Measurements from ENCODE around the gene RPGRIP1L.

The RPGRIP1L gene
- total RNA-seq, result 0.62 to 9.4 (median 4.1) reads per million in 17 experiments

DNA sequence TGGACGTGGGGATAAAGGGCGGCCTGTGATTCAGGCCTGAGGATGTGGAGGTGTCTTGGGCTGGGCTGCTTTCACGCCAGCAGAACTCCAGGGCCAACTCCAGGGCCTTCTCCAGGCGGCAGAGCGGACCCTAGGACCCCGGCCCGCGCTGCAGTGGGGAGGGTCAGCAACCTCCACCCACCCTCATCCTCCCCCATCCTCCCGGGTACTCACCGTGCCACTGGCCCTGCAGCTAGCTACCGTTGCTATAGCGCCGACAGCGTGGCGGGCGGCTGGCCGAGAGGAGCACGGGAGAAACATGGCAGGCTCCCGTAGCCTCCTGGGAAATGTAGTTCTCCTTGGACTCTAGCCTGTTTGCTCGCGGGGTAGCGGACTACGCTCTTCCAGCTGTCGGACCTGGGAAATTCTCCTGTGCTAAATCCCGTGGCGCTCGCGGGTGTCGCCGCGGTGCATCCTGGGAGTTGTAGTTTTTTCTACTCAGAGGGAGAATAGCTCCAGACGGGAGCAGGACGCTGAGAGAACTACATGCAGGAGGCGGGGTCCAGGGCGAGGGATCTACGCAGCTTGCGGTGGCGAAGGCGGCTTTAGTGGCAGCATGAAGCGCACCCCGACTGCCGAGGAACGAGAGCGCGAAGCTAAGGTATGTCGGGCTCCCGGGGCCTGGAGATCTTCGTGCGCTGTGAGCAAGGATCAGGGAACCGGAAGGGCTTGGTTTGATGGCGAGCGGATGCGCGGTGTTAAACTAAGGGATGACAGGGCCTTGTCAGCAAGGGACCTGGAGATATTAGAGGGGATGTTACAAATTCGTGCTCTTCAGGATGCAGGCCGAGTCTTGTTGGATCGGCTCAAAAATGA lies at the start of gene RPGRIP1L, which contains the start of gene FTO:
Gene RPGRIP1L (minus strand): TSS at position 270 of the 855 bp plus-strand sequence. CDS start 3,136 bp downstream, outside the sequence.
Gene FTO (plus strand): TSS at position 567 of the 855 bp plus-strand sequence.
- DNase-seq, result peak; percentile 98 to 99 (median 99)

DNA sequence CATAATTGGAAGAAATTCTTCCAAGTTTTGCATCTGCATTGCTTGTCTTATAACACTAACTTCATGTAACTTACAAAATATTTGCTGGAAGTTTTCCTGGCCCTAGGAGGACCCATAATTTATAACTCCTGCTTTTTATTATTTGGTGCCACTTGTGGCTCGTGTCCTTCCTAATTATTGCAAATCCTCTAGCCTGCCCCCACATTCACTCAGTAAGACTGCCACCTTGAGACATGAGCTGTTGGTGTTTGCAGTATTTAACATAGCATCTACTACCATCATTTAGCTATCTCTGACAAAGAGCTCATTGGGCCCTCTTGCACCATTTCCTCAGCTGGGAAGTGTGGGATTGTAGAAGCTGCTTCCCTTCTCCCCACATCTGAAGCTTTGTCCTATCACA lies 49.8 kb upstream of the RPGRIP1L start:
- no peak for DNase-seq

DNA sequence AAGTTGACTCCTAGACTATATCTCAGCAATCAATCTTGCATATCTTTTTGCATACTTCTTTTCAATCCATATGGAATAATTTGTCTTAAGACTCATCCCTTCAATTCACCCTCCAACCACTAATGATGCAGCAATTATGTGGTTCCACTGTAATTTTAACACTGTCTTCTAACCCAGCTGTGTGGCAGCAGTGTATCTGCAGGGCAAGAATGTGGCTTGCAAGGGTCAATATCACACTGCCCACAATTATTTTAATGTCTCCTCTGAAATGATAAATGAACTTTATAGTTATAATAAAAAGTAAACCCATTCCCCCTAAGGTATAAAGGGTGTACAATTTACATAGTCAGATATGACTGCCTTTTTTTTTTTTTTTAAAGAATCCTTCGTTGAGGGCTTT lies 48.9 kb upstream of the RPGRIP1L start:
- no peak for DNase-seq

DNA sequence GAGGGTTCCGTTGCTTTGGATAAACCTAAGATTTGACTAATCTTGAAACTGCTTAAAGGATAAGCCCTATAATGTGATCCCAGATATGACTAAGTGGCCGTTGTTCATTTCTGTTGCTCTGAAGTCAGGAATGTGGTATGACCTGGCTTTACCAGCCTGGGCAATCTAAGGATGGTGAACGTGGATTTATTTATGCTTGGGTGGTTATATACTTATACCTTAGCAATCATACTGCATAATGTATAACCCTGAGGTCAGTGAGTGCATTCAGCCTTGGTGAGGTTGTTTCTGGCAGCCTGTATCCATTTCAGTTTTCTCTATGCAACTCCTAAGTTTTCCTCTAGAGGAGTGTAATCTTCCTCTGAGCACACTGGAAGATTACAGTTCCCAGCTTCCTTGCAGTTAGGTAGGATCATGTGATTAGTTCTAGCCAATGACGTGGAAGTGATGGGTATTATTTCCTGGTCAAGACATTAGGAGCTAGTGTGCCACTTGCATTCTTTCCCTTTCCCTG lies 42.2 kb upstream of the RPGRIP1L start:
- no peak for DNase-seq

DNA sequence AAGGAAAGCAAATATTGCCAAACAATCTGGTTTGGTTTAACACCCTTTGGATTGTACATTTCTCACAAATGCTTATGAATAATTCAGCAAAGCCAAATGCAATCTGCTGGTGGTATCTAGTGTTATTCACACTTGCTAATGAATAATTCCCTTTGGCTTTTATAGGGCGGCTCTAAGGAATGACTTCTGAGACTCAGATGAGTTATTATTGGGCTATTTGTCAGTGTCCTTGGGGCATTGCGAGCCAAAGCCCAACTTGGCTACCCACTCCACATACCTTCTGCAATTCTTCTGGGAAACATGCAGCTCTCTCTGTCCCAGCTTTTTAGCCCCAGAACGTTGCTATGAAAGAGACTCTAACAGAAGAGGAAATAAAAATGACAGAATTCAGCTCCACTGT lies 41.4 kb upstream of the RPGRIP1L start:
- DNase-seq, result no peak

DNA sequence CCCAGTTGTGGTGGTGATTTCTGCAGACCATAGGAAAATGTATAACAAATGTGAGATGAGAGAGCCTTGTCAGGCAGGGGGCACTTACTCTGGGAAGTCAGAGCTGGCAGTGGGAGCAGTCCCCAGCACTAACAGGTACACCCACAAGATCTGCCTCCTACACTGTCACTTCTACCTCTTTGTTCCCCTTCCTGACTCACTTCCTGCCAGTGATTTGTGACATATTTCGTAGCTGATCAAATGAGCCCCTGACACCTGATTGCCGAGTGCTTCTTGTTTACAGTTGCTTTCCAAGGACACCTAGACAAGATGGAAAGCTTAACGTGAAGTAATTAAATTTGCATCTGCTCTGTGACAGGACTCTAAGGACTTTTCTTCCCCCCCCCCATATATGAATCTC lies 40.8 kb upstream of the RPGRIP1L start:
- peak in 2 of 4 experiments; percentile 15 to 21 for DNase-seq

DNA sequence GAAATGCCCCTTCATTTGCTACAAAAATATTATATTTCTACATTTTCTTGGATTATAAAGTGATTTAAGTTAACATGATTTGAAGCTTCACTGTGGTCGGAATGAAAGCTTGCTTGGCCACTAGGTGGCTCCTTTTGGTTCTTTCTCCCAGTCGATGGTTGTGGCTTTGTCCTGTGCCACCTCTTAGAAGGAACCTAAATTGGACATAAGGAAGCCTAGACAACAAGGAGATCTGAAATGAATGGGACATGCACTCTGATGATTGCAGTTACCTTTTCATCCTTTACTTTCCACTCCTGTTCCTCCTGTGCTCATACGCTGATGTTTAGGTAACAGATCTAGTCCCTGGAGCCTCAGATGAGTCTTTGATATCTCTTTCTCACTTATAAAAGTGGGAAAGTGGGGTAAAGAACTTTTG lies 39.5 kb upstream of the RPGRIP1L start:
- peak; percentile 16 to 50 (median 35) for DNase-seq

DNA sequence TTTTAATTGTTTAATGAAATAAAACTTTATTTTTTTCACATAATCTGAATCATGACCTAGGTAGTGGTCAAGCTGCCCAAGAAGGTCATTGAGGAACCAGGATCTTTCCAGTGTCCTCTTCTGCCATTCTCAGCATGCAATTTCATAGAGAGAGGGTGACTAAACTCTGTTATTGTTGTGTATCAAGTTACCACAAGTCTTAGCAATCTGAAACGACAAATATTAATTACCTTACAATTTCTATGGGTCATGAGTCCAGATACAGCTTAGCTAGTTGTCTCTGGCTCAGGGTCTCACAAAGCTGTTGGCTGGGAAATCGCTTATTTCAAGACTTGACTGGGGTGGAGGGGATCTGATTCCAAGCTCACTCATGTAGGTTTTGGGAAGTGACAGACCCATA lies 37.9 kb upstream of the RPGRIP1L start:
- DNase-seq, result no peak

DNA sequence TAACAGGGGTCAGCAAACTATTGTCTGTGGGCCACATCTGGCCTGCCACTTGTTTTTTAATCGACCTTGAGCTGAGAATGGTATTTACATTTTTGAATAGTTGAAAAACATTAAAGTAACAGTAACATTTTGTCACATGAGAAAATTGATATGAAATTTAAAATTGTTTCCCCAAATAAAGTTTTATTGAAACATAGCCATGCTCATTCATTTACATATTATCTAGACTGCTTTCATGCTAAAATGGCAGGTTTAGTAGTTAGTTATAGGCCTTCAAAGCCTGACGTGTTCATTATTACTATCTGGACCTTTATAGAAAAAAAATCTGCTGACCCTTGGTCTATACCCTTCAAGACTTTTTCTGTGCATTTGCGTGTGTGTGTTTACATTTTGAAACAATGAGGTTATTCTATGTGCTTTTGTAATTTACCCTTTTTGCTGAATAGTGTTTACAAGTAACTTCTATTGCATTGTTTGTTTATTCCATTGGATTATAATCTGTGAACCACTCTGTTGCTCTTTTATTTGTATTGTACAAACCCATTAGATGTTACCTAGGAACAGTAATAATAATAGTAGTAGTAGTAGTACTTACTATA lies 37.4 kb upstream of the RPGRIP1L start:
- DNase-seq, result no peak

DNA sequence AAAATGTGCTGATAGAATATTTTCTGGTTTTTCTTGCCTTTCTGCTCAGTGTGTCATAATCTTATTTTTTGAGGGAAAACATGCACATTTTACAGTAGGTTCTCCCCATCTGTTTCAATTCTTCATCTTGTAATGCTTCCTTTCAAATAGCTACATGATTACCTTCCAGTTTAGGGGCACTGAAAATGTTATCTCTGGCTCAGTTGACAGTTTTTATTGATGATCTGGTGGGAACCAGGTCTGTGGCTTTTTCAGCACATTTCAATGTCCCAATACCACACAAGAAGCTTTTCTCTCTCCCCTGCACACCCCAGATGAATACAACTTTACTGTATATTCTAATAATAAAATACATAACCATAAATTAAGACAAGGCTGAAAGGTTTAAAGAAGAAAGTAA lies 36.8 kb upstream of the RPGRIP1L start:
- no peak for DNase-seq

DNA sequence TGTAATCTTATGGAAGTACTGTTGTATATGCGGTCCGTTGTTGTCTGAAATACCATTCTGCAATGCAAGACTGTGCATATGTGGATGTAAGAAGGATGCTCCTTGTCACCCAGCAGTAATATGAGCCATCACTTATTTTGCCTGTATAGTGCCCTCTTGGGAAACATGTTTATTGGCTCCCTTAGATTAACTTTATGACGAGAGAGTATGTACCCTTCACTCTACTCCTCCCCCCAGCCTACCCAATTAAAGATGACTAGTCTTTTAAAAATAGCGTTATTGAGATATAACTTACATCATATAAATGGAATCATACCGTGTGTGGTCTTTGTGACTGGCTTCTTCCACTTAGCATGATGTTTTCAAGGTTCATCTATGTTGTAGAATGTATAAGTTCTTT lies 33.9 kb upstream of the RPGRIP1L start:
- DNase-seq, result no peak

DNA sequence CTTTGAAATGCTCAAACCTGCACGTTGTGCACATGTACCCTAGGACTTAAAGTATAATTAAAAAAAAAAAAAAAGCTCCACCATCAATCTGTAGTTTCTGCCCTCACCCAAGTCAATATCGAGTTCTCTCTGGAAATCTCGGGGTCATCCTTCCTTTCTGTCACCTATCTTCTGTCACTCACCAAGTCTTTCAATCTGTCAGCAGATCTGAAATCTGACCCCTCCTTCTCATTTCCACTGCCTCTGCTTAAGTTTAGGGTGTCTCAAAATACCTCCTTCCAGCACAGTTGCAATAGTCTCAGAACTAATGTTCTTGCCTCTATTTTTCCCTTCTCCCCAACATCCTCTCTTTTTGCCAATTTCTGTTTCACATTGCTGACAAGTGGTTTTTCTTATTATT lies 32.6 kb upstream of the RPGRIP1L start:
- DNase-seq, result no peak

DNA sequence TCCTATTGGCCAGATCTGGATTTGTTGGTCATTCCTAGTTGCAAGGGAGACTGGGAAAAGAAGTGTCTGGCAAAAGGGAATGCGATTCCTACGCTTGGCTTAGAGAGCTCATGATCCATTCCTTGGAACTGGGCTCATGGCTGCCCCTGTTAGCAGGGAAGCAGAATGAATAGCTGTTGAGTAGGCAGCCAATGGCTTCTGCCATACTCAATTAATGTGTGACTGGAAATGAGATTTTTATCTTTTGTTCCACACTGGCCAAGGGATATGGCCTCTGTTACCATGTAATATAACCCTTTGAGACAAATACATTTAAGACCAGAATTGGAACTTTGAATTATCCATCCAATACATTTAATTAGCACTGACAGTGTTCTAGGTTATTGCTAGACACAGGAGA lies 31.2 kb upstream of the RPGRIP1L start:
- DNase-seq, result no peak

DNA sequence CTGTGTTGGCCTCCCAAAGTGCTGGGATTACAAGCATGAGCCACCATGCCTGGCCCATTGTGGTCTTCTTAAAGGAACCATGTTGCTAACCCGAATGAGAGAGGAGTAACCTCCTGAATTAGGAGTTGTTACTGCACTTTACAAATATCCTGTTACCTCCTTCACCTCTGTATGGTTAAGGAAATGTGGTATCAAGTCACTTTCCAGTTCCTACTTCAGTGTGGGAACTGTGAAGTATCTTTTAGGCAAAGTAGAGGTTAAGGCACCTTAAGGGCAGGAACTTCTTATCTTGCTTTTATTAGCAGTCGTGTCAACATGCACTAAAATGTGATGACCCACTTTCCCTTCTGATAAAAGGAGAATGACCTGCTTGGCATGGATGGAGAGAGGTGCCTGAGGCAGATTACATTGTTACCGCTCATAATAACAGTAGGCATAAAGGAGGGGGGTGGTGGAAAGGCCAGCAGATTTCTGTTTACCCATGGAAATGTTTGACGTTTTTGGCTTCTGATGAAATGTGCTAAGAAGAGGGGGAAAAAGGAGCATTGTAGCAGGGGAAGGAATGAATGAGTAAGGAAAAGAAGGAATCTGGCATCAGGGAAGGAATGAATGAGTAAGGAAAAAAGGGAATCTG lies 28.8 kb upstream of the RPGRIP1L start:
- no peak for DNase-seq

DNA sequence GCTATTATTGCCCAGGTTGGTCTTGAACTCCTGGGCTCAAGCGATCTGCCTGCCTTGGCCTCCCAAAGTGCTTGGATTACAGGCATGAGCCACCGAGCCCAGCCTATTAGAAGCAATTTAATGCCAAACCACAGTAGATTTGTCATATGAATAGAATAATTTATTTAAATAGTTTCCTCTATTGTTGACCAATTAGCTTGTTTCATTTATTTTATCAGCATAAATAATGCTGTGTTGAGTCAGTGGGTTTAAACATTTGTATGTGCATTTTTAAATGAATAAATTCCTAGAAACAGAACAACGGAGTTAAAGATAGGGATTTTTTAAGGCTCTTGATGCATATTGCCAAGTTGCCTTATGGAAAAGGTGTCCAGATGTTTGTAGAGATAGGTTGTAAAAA lies 27.0 kb upstream of the RPGRIP1L start:
- no peak for DNase-seq

DNA sequence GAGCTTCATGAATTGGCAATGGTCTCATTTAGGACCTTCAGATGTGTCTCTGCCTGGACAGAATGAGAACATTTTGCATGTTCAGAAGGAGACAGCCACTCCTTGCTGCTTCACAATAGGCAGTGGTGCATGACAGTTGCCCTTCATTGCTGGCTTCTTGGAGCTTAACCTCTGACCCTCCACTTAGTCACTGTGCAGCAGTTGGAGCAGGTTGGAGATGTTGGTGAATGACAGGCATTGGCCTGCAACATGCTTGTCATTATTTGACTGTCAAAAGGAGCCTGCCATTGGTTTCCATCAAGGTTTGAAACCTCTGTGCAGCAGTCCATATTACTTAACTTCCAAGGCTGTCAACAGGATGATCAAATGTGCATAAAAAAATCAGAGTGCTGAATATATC lies 23.0 kb upstream of the RPGRIP1L start:
- DNase-seq, result no peak

DNA sequence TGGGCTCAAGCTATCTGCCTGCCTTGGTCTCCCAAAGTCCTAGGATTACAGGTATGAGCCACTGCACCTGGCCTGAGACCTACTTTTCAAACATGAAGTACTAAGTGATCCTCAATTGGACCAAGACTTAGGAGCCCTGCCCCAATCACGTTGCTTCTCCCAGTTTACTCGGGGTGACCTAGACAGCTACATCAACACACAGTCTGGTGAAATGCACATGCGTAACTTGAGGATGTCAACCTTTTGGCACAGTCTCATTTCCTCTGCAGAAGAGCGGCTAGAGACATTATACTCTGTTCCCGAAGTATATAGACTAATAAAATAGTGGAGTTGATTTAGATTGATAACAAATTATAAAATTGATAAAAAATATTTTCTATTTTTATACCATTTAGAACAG lies 17.4 kb upstream of the RPGRIP1L start:
- no peak for DNase-seq

DNA sequence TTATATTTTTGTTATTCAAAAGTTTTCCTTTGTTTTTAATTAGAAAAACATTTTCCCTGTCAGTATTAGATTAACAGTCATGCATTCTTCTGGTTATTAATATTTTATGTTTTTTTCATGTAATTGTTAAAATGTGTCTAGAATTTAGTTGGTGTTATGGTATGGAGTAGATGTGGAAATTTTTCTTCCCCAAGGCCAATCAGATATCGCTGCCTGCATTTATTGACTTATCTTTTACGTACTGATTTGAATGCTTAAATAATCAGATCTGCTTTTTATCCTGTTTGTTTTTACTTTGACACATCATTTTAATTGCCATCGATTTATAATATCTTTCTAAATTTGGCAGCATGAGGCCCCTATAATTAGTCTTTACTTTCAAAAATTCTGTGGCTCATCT lies 13.9 kb upstream of the RPGRIP1L start:
- no peak for DNase-seq

DNA sequence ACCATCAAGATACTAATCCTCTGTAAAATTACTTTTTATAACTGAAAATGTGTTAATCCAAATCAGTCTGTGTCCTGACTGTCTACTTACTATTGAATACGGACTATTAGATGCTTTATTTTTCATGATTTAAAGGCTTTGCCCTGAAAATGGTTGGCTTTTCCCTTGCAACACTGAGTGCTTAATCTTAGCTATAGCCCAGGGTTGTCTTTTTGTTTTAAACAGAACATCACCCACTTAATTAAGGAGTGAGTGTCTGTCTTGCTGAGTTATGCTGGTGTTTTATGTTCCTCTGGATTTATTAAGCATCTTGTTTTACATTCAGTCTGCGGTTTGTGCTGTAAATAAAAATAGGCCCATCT lies 11.3 kb upstream of the RPGRIP1L start:
- DNase-seq, result no peak

DNA sequence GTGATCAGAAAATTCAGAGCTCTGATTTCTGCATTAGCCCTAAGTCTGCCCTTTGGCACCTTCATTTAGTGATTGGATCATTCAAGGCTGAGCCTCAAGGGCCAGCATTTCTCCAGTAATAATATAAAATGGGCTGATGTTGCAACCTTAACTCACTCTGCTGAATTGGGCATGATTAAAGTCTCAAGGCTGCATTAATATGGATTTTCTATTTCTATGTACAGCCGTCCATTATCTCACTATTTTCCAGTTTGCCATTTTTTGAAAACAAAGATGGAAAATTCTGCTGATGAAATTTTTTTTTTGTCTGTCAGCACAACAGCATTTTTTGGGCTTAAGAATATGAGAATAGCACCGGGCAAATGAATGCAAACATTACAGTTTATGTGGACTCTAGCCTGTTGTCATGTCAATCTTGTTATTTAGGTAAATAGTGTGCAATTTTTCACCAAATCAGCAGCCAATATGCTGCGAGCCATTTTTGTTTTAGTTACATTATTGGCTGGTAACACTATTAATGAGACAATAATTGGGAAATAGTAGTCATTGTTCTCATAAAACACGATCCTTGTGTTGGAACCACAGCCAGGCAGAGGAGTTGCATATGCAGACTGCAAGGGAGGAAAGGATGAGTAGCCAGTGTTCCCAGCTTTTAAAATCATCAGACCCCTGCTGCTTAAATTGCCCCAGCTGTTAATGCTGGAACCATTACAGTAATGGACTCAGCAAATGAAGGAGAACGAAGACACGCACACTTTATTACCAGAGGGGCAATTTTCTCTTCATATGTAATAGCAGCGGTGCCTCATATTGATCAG lies 10.8 kb upstream of the RPGRIP1L start:
- no peak for DNase-seq

DNA sequence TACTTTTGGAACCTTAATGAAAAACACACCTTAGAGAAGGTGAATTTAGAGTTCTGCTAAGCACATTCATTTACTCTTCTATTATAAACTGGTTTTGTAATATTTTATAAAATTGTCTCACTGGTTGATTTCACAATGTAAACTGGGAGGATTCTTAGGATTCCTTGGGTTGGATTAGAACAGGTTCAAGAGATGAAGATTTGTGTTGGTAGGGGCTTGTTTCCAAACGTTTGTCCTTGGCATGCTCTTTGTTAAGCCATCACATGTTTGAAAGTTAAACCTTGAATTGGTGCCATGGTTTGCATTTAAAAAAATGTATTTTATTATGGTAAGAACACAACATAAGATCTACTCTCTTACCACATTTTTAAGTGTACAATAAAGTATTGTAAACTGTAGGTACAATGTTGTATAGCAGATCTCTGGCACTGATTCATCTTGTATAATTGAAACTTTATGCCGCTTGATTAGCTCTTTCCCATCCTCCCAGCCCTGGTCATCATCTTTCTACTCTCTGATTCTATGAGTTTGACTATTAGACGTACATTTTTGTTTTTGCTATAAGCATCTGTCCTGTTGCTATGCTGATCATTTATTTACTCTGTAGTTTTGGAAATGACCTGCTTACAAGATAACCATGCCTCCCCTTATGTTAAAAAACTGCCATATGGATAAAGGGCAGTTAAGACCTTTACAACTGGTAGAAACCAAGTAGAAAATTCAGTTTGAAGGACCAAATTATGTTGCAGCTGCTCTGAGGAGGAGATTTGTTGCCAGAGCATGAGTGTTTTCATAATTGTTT lies 9.9 kb upstream of the RPGRIP1L start:
- no peak for DNase-seq

DNA sequence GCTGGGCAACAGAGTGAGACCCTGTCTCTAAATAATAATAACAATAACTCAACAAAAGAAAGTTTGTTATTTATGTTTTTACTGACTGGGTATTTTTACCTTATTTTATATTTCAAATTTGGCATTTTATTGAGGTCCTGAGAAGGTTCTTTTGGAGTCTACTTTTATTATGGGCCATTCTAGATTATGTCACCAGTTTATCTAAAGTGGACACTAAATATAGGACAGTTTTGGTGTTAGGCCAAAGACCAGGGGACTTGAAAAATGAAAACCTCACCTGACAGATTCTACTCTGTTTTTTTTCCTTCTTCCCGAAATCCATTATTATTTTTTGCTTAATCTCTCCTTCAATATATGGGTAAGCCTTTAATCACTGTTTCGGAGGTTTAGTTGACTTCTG lies 8.4 kb upstream of the RPGRIP1L start:
- DNase-seq, result no peak
